ENCODE data around the gene GABARAP. TPM values are rescaled to one million over a fixed set of nuclear protein-coding genes. Genes with fewer than 3 reads are reported as not detected.

Gene GABARAP
- polyA plus RNA-seq (2012; rRNA removed) = 585 and 637 TPM in 2 replicates
- 741 and 785 TPM in 2 replicates for polyA plus RNA-seq (2012; cell fraction: cytosol; rRNA removed)
- 215 and 225 TPM in 2 replicates for polyA plus RNA-seq (2012; cell fraction: nucleus; rRNA removed)

GRCh38 chr17:7241783-7242716 lies at the start of gene GABARAP:
Gene GABARAP (minus strand): TSS chr17:7242449. CDS start chr17:7242330, 119 bp downstream.
- H3K79me2 ChIP-seq (ENCODE audit: insufficient read depth) = peaks cover 57% of the 10 kb centered on the region
- under 1% methylated on average over 43 of the region's 62 CpGs for WGBS (ENCODE audit: low lambda C conversion rate)
- peak; percentile 86 for DNase-seq
- peak within 1 kb of the TSS; percentile 54 for H2AFZ ChIP-seq (ENCODE audit: low read depth)
- peak; percentile 52 for TF ChIP-seq NFIC (IDR thresholded peaks at IDR 0.05; ENCODE audit: borderline replicate concordance)
- no peak for TF ChIP-seq FOXM1 (IDR thresholded peaks at IDR 0.05; ENCODE audit: low read depth)
- TF ChIP-seq FOXJ3 (CRISPR knock-in tag; IDR thresholded peaks at IDR 0.05) = no peak
- peak; percentile 78 for TF ChIP-seq PBX3 (IDR thresholded peaks at IDR 0.05)
- TF ChIP-seq ELF1 (IDR thresholded peaks at IDR 0.05) = peak; percentile 94
- TF ChIP-seq SIN3A (IDR thresholded peaks at IDR 0.05; ENCODE audit: borderline replicate concordance, low read depth, low read length) = peak; percentile 68
- TF ChIP-seq SMC3 (IDR thresholded peaks at IDR 0.05; ENCODE audit: low read depth, low read length) = no peak
- peak; percentile 25 for TF ChIP-seq TAF1 (IDR thresholded peaks at IDR 0.05; ENCODE audit: borderline replicate concordance, low read depth, low read length)
- TF ChIP-seq GABPA (IDR thresholded peaks at IDR 0.05; ENCODE audit: low read depth) = peak; percentile 49; the same call in 1 of the 2 replicates
- no peak for TF ChIP-seq EZH2phosphoT487 (IDR thresholded peaks at IDR 0.05; ENCODE audit: borderline replicate concordance, low read depth)
- peak; percentile 94 for TF ChIP-seq CHD2 (IDR thresholded peaks at IDR 0.05; ENCODE audit: low read length, partially characterized antibody)
- TF ChIP-seq USF1 (IDR thresholded peaks at IDR 0.05; ENCODE audit: borderline replicate concordance, low read depth) = peak; percentile 84
- no peak for TF ChIP-seq ZBTB33 (IDR thresholded peaks at IDR 0.05; ENCODE audit: borderline replicate concordance, low read depth)
- 0 out of 2 replicates have a peak, but pooled peaks have one; percentile 47 for TF ChIP-seq MXI1 (IDR thresholded peaks at IDR 0.05; ENCODE audit: low read depth, low read length)
- H4K20me1 ChIP-seq (ENCODE audit: insufficient read depth) = peaks cover 5% of the 10 kb centered on the region; the same call in 1 of the 2 replicates
- no peaks in the 10 kb centered on the region for H3K9me2 ChIP-seq
- H3K36me3 ChIP-seq (replicated peaks in 1 of 2; ENCODE audit: control insufficient read depth in 1 of 2, insufficient read depth in 2 of 2, low read length in 1 of 2) = peaks cover 34 to 46% of the 10 kb centered on the region in 2 experiments
- peak within 1 kb of the TSS; percentile 97 for H3K9ac ChIP-seq
- peak within 1 kb of the TSS; percentile 79 for H3K4me2 ChIP-seq
- CTCF ChIA-PET = interaction anchor here (0.6 to 5.6 kb wide), 11 partner anchors 9 to 319 kb away, joined by 3 to 35 read pairs (median 5); partner anchors contain the start of genes ACADVL, CTDNEP1, DLG4 and ELP5
- no peaks in the 10 kb centered on the region for H3K9me3 ChIP-seq
- H3K4me3 ChIP-seq (ENCODE audit: low read depth in 2 of 2, low read length in 1 of 2) = peak within 1 kb of the TSS; percentile 80 to 98
- no peaks in the 10 kb centered on the region for H3K27me3 ChIP-seq (ENCODE audit: insufficient read depth)
- peaks cover 47% of the 10 kb centered on the region for H3F3A ChIP-seq (replicated peaks; ENCODE audit: insufficient read depth)
- peaks cover 16 to 24% of the 10 kb centered on the region in 2 experiments for H3K4me1 ChIP-seq (ENCODE audit: control insufficient read depth in 1 of 2, insufficient read depth in 2 of 2, low read depth in 1 of 2, low read length in 1 of 2)
- POLR2A ChIA-PET = interaction anchor here (0.6 to 1.8 kb wide), 7 partner anchors 8 to 342 kb away, joined by 3 to 7 read pairs (median 5); partner anchors contain the start of genes ACADVL, CTDNEP1, DLG4 and DVL2
- peak within 1 kb of the TSS; percentile 88 to 99 for H3K27ac ChIP-seq (ENCODE audit: low read depth in 2 of 2, low read length in 1 of 2)
